Stimulated activated CD4-positive, alpha-beta T cell treated with anti-CD3 and anti-CD28 coated beads, TNF-alpha, amount 100 ng/mL, for 4 hours (primary cell): Measurements from ENCODE around the gene MOGAT1.
"Not testable (repeated sequence)": the region's sequence is repeated elsewhere in the genome, so short reads cannot be mapped to it uniquely, and the experiment has no call there.

Experiments
- DNase-seq, 3 experiments: peaks; one replicate each; pipeline ENCODE4 v3.0.0-alpha.2; 2020; ENCODE audit warnings: low read depth in 3 of 3

Gene MOGAT1

DNA sequence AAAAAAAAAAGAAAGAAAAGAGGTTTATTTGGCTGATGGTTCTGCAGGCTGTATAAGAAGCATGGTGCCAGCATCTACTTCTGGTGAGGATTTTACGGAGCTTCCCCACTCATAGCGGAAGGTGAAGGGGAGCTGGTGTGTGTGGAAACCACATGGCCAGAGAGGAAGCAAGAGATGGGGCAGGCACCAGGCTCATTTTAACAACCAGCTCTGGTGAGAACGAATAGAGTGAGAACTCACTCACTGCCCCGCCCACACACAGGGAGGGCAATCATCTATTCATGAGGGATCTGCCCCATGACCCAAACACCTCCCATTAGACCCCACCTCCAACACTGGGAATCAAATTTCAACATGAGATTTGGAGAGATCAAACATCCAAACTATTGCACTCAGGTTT is 68.5 kb downstream of the MOGAT1 start:
- DNase-seq: no peak

DNA sequence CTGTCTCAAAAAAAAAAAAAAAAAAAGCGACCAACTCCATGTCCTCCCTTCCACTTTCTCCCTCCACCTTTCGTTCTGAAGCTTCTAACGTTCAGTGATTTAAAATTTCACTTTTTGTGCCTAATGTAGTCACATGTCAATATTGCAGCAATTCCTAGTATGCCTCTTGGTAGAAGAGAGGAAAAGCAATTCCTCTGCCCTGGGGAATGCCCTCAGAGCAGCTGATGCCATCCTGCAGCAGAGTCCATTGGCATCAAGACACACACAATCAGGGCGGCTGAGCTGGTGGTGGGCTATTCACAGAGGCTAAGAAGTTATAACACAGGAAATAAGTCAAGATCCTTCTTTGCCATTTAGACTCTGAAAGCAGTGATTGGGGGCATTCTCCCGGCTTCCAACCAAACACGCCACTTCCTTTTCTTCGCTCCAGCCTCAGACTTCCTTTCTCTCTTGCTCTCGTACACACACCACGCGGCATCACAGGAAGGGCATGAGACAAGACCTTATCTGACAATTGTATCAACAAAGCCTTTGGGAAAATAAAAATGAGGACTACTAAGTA is 71.9 kb downstream of the MOGAT1 start:
- DNase-seq: no peak

- no peak for DNase-seq
Measured at GRCh38 chr2:222745836-222746559, 74.5 kb downstream of the MOGAT1 start.

GRCh38 chr2:222747526-222748160 is 76.2 kb downstream of the MOGAT1 start:
- DNase-seq: no peak

DNA sequence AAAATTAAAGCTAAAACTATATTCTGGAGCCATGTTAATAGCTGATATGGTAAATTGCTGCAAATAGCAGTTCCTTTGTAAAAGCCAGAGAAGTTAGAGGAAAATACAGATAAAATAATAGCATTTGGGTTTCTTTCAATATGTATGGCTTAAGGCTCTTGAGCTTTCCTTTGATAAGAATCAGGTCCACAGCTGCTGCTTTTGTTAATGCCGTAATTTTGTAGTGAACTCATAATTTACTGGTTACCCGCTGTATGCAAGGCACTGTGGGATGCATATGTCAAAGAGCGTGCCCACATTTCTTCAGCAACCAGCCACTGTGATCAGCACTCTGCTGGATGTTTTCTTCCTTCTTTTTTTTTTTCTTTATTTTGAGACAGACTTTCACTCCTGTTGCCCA is 79.1 kb downstream of the MOGAT1 start:
- no peak for DNase-seq

DNA sequence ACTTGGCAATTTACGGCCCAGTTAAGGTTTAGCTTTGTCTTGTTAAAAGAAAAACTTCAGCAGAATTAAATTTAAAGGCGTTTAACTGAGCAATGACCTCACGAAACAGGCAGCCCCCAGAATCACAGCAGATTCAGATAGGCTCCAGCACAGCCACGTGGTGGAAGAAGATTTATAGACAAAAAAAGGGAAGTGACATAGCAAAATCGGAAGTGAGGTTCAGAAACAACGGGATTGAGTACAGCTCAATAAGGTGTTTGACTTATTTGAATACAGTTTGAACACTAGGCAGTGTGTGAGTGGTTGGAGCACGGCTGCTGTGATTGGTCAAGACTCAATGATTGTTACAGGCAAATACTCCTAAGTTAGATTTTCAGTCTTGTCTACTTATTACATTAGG is 79.8 kb downstream of the MOGAT1 start:
- DNase-seq: no peak

DNA sequence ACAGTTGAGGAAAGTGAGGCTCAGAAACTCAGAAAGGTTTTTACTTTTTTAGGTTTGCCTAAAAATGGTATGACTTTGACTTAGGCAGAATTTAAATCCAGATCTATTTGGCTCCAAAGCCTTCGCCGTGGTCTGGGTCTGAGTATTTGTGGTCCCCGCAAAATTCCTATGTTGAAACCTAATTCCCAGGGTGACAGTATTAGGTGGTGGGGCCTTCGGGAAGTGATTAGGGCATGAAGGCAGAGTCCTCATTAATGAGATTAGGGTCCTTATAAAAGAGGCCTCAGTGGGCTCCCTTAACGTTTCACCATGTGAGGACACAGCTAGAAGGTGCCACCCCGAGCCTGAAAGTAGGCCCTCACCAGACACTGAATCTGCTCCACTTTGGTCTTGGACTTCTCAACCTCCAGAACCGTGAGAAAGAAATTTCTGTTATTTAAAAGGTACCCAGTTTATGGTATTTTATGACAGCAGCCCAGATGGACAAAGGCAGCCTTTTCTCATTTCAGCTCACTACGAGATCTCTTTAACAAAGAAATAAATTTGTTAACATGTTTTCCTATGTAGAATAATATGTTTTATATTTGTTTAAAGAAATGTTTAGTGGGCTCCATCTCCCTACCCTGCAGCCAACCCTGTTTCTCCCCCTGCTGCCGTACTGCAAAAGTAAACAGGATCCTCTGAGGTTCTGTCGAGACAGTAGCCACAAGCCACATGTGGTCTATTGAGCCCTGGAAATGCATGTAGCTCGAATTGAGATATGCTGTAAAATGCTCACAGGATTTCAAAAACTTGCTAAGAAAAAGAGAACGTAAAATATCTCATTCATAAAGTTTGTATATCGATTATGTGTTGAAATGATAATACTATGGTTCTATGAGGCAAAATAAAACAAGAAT is 80.6 kb downstream of the MOGAT1 start:
- DNase-seq: no peak

GRCh38 chr2:222752746-222753145 is 81.3 kb downstream of the MOGAT1 start:
- no peak for DNase-seq

DNA sequence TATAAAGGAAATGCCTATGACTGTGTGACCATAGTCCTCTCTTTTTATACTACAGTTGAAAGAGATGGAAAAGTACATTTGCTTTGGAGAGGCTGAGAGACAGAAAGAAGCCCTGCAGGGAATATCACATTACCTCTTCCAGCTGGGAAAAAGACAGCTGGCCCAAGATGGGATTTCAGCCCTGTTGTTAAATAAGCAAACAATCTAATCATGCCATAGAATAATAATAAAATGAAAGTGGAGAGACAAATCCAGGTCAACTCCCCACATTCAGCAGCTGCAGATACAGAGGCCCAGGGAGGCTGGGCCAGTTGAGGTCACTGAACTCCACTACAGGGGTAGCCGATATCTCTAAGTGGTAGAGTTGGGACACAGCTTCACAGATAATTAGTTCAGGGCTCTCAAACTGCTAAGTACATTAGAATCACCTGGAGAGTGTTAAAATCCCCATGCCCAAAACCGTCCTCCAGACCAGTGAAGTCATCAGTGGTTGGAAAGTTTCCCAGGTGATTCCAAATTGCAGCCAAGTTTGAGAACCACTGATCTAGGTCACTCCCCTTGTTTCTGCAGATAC is 81.9 kb downstream of the MOGAT1 start:
- DNase-seq: no peak

GRCh38 chr2:222754324-222754930 is 83.0 kb downstream of the MOGAT1 start:
- DNase-seq: no peak

- not testable (repeated sequence) for DNase-seq
Measured at GRCh38 chr2:222755593-222755992, 84.1 kb downstream of the MOGAT1 start.

- DNase-seq: no peak
Measured at GRCh38 chr2:222756362-222756831, 84.9 kb downstream of the MOGAT1 start.

GRCh38 chr2:222756951-222757650 is 85.6 kb downstream of the MOGAT1 start:
- DNase-seq: no peak
